Measurements from ENCODE around the gene MARCO. TPM values are rescaled to one million over a fixed set of nuclear protein-coding genes. Genes with fewer than 3 reads are reported as not detected.

The MARCO gene
- total and polyA plus RNA-seq, 2 donors (not counting 3 experiments of a cell fraction or from before 2014, with no cell fraction given): not detected

DNA sequence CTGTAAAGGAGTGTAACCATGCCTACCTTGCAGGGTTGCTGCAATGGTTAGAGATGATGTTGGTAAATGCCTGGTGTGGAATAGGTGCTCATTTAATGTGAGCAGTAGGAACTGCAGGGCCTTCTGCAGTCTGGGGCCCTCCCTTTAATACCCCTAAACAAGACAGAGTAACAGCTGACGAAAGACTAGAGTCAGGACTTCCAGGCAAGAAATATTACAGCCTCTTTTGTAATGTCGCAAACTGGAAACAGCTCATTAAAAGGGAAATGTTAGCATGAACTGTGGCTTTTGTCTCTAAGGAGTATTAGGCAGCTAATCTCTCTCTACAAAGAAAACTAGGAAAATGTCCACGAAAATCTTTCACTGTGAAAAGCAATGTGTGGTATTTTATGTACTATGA is 26.0 kb downstream of the MARCO start:
- POLR2A ChIA-PET: no interaction called here
- Histone ChIP-seq H3K36me3 (ENCODE audit: control insufficient read depth in 2 of 2, extremely low read depth in 1 of 2, insufficient read depth in 2 of 2, low read length in 2 of 2) (no peaks in the 10 kb centered on the region), H3K4me2 (ENCODE audit: insufficient read depth, low read length) (no peak overlapping the region), H3K27me3 (ENCODE audit: control insufficient read depth in 2 of 2, insufficient read depth in 2 of 2, low read length in 2 of 2) (no peaks in the 10 kb centered on the region), H4K20me1 (replicated peaks; ENCODE audit: control insufficient read depth, extremely low read depth, insufficient read depth, low read length) (no peaks in the 10 kb centered on the region), H2AFZ (ENCODE audit: low read depth, low read length) (no peak overlapping the region), H3K79me2 (ENCODE audit: control insufficient read depth, insufficient read depth, low read length) (no peaks in the 10 kb centered on the region), H3K9me1 (replicated peaks; ENCODE audit: control insufficient read depth, extremely low read depth, insufficient read depth, low read length) (no peaks in the 10 kb centered on the region), H3K9ac (replicated peaks; ENCODE audit: extremely low read depth, insufficient read depth, low read length) (no peak overlapping the region), H3K4me3 (replicated peaks in 1 of 3; ENCODE audit: insufficient read depth in 1 of 3, low read depth in 1 of 3, low read length in 3 of 3) (no peak overlapping the region), H3K9me3 (replicated peaks; ENCODE audit: control insufficient read depth, insufficient read depth, low read length) (no peaks in the 10 kb centered on the region), H3K4me1 (ENCODE audit: control insufficient read depth, extremely low read depth, insufficient read depth, low read length) (no peaks in the 10 kb centered on the region), H3K27ac (ENCODE audit: insufficient read depth, low read depth, low read length) (no peak overlapping the region)
- intact Hi-C loops (cut with micrococcal nuclease): no loop called here
- BruUV-seq (replicated peaks): no TSS peak
- DNase-seq (ENCODE audit: low read depth, low spot score) (no peak), FAIRE-seq (no peak)
- TF ChIP-seq JUN (IDR thresholded peaks at IDR 0.05; ENCODE audit: borderline replicate concordance, insufficient read depth, insufficient read length, low read depth): no peak
- CTCF ChIA-PET: no interaction called here
- dilution Hi-C loops (cut with MboI; ENCODE audit: extremely low pct_ligation_motif_present, low sequenced_read_pairs): no loop called here

DNA sequence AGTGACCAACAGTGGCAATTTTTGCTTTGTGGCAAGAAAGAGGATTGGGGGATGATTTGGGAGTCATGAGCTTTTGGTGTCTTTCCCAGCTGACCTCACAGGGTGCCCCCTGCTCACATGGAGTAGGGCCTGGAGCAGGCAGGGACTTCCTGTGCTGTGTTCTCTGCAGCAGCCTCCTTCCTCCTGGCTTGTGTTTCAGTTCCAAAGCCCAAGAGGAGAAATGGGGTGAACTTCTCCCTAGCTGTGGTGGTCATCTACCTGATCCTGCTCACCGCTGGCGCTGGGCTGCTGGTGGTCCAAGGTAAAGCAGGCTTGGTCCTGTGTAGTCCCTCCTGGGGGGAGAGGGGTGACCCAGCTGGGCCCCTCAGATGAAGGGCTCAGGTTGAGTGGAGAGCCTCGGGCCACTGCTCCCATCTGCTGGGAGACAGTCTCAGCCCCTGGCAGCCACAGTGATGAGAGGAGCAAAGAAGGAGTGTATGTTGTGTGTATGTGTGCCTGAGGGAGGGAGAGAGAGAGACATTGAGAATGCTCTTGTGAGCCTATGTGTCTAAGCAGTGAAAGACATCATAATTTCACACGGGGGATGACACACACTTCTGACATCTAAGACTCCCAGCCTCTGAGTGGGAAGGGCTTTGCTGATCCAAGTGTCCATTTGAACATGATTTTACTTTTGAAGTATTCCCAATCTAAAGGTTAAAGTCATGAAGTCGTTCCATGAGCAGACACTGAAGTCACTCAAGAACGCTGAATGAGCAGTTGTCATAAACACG is 27.2 kb downstream of the MARCO start:
- DNase-seq (ENCODE audit: low read depth, low spot score): no peak
- CTCF ChIA-PET: no interaction called here
- POLR2A ChIA-PET: no interaction called here
- H3K9me1 ChIP-seq (replicated peaks; ENCODE audit: control insufficient read depth, extremely low read depth, insufficient read depth, low read length): no peaks in the 10 kb centered on the region
- intact Hi-C loops (cut with micrococcal nuclease): no loop called here
- dilution Hi-C loops (cut with MboI; ENCODE audit: extremely low pct_ligation_motif_present, low sequenced_read_pairs): no loop called here
- H3K27me3 ChIP-seq (ENCODE audit: control insufficient read depth in 2 of 2, insufficient read depth in 2 of 2, low read length in 2 of 2): no peaks in the 10 kb centered on the region
- no peaks in the 10 kb centered on the region for H3K4me1 ChIP-seq (ENCODE audit: control insufficient read depth, extremely low read depth, insufficient read depth, low read length)
- TF ChIP-seq EZH2 (IDR thresholded peaks at IDR 0.05; ENCODE audit: borderline replicate concordance, low read depth, low read length, severe bottlenecking) (no peak), POLR2A (IDR thresholded peaks at IDR 0.05; ENCODE audit: low read depth, low read length) (no peak), GATA2 (IDR thresholded peaks at IDR 0.05; ENCODE audit: insufficient read depth, insufficient read length, low read depth, low read length) (no peak), POLR2AphosphoS5 (IDR thresholded peaks at IDR 0.05; ENCODE audit: insufficient read depth, low read depth, low read length) (no peak), MYC (IDR thresholded peaks at IDR 0.05; ENCODE audit: low read depth, low read length) (no peak), FOS (IDR thresholded peaks at IDR 0.05; ENCODE audit: borderline replicate concordance, insufficient read depth, low read length) (no peak), JUN (IDR thresholded peaks at IDR 0.05; ENCODE audit: borderline replicate concordance, insufficient read depth, insufficient read length, low read depth) (no peak)
- TF ChIP-seq, protein P1, sequence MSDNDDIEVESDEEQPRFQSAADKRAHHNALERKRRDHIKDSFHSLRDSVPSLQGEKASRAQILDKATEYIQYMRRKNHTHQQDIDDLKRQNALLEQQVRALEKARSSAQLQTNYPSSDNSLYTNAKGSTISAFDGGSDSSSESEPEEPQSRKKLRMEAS (IDR thresholded peaks at IDR 0.05; ENCODE audit: insufficient read depth, insufficient read length): no peak
- TF ChIP-seq, protein P2, sequence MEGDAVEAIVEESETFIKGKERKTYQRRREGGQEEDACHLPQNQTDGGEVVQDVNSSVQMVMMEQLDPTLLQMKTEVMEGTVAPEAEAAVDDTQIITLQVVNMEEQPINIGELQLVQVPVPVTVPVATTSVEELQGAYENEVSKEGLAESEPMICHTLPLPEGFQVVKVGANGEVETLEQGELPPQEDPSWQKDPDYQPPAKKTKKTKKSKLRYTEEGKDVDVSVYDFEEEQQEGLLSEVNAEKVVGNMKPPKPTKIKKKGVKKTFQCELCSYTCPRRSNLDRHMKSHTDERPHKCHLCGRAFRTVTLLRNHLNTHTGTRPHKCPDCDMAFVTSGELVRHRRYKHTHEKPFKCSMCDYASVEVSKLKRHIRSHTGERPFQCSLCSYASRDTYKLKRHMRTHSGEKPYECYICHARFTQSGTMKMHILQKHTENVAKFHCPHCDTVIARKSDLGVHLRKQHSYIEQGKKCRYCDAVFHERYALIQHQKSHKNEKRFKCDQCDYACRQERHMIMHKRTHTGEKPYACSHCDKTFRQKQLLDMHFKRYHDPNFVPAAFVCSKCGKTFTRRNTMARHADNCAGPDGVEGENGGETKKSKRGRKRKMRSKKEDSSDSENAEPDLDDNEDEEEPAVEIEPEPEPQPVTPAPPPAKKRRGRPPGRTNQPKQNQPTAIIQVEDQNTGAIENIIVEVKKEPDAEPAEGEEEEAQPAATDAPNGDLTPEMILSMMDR (IDR thresholded peaks at IDR 0.05; ENCODE audit: extremely low read depth in 1 of 2, insufficient read depth in 1 of 2, low read depth in 1 of 2, low read length in 2 of 2): no peak
- H4K20me1 ChIP-seq (replicated peaks; ENCODE audit: control insufficient read depth, extremely low read depth, insufficient read depth, low read length): no peaks in the 10 kb centered on the region
- H2AFZ ChIP-seq (ENCODE audit: low read depth, low read length): no peak overlapping the region
- no peaks in the 10 kb centered on the region for H3K79me2 ChIP-seq (ENCODE audit: control insufficient read depth, insufficient read depth, low read length)
- H3K4me2 ChIP-seq (ENCODE audit: insufficient read depth, low read length): no peak overlapping the region
- BruUV-seq (replicated peaks): no TSS peak
- H3K4me3 ChIP-seq (replicated peaks in 1 of 3; ENCODE audit: insufficient read depth in 1 of 3, low read depth in 1 of 3, low read length in 3 of 3): no peak overlapping the region
- FAIRE-seq: no peak
- no peaks in the 10 kb centered on the region for H3K36me3 ChIP-seq (ENCODE audit: control insufficient read depth in 2 of 2, extremely low read depth in 1 of 2, insufficient read depth in 2 of 2, low read length in 2 of 2)
- no peaks in the 10 kb centered on the region for H3K9me3 ChIP-seq (replicated peaks; ENCODE audit: control insufficient read depth, insufficient read depth, low read length)
- no peak overlapping the region for H3K27ac ChIP-seq (ENCODE audit: insufficient read depth, low read depth, low read length)
- no peak overlapping the region for H3K9ac ChIP-seq (replicated peaks; ENCODE audit: extremely low read depth, insufficient read depth, low read length)
